Activated naive CD4-positive, alpha-beta T cell treated with anti-CD3 and anti-CD28 coated beads for 36 hours (primary cell): ENCODE data around the gene CPLANE1. TPM values are rescaled to one million over a fixed set of nuclear protein-coding genes. Genes with fewer than 3 reads are reported as not detected.
"Not testable (repeated sequence)": the region's sequence is repeated elsewhere in the genome, so short reads cannot be mapped to it uniquely, and the experiment has no call there.

Experiments
- CTCF ChIA-PET: fragments of 350-600 bp; sonication (Branson Sonifier 250); formaldehyde crosslinking; loops from one replicate; lab custom pipeline; 2021; ENCODE audit warnings: antibody characterized with exemption; lab: Charles Lee
- DNase-seq: peaks from one replicate; pipeline ENCODE4 v3.0.0-alpha.2; 2020
- H3K27ac Mint-ChIP-seq: one replicate; pipeline ENCODE4 v1.8.0; 2021; ENCODE audit warnings: mild to moderate bottlenecking, mixed read lengths
- H3K27me3 Mint-ChIP-seq: one replicate; pipeline ENCODE4 v1.8.0; 2021; ENCODE audit warnings: low read depth, mixed read lengths
- H3K36me3 Mint-ChIP-seq: one replicate; pipeline ENCODE4 v1.8.0; 2021; ENCODE audit warnings: low read depth, mixed read lengths
- H3K4me1 Mint-ChIP-seq: one replicate; pipeline ENCODE4 v1.8.0; 2021; ENCODE audit warnings: low read depth, mixed read lengths
- H3K4me3 Mint-ChIP-seq: one replicate; pipeline ENCODE4 v1.8.0; 2021; ENCODE audit warnings: mild to moderate bottlenecking, moderate library complexity, mixed read lengths
- H3K9me3 Mint-ChIP-seq: one replicate; pipeline ENCODE4 v1.8.0; 2021; ENCODE audit warnings: mixed read lengths
- intact Hi-C: fragments of 100-400 bp; cut with micrococcal nuclease; formaldehyde crosslinking; loops from one replicate; pipeline ENCODE4 v1.15.1; 2023
- total RNA-seq, 2 experiments: library from RNA; stranded (reverse); gene quantifications; one replicate each; pipeline ENCODE4 v1.2.3, GENCODE V29; 2021

Gene CPLANE1
- 1 to 10 TPM; 3.6 to 5.2 TPM for total RNA-seq

- H3K4me1 Mint-ChIP-seq = peaks cover 20% of the 10 kb centered on the region
- peak within 1 kb of the TSS; percentile 82 for H3K4me3 Mint-ChIP-seq
- H3K27ac Mint-ChIP-seq = no peak within 1 kb of the TSS
- intact Hi-C loops = loop anchor here (2.0 to 5.0 kb wide), 4 partner anchors 122 to 372 kb away; partner anchors contain the start of genes NIPBL, NUP155 and WDR70
- peak; percentile 60 for DNase-seq
- CTCF ChIA-PET = interaction anchor here (0.5 to 1.2 kb wide), 3 partner anchors 48 to 499 kb away, joined by 3 read pairs; no protein-coding TSS in a partner anchor
- H3K36me3 Mint-ChIP-seq = no peaks in the 10 kb centered on the region
- H3K27me3 Mint-ChIP-seq = no peaks in the 10 kb centered on the region
- H3K9me3 Mint-ChIP-seq = peaks cover 1% of the 10 kb centered on the region
These were observed at the start of gene CPLANE1 for GRCh38 chr5:37248970-37249814. Gene CPLANE1 (minus strand): TSS chr5:37249376. CDS start chr5:37247698, 1,678 bp downstream.

- H3K27me3 Mint-ChIP-seq, H3K9me3 Mint-ChIP-seq, CTCF ChIA-PET, H3K4me3 Mint-ChIP-seq, intact Hi-C loops, H3K27ac Mint-ChIP-seq, H3K4me1 Mint-ChIP-seq, DNase-seq: not testable (repeated sequence)
- H3K36me3 Mint-ChIP-seq = peaks cover 37% of the 10 kb centered on the region
These were observed 47.1 kb upstream of the CPLANE1 start for GRCh38 chr5:37296313-37296712.

- DNase-seq = no peak
- Mint-ChIP-seq H3K27me3 (peaks cover 4% of the 10 kb centered on the region), H3K9me3 (peaks cover 27% of the 10 kb centered on the region), H3K4me1 (no peaks in the 10 kb centered on the region), H3K4me3 (no peak overlapping the region), H3K36me3 (peaks cover 21% of the 10 kb centered on the region), H3K27ac (no peak overlapping the region)
- CTCF ChIA-PET = interaction anchor here (0.6 kb wide), 1 partner anchor 382 kb away, joined by 3 read pairs; no protein-coding TSS in a partner anchor
- intact Hi-C loops = no loop called here
These were observed 34.1 kb upstream of the CPLANE1 start for GRCh38 chr5:37283214-37283820.

DNA sequence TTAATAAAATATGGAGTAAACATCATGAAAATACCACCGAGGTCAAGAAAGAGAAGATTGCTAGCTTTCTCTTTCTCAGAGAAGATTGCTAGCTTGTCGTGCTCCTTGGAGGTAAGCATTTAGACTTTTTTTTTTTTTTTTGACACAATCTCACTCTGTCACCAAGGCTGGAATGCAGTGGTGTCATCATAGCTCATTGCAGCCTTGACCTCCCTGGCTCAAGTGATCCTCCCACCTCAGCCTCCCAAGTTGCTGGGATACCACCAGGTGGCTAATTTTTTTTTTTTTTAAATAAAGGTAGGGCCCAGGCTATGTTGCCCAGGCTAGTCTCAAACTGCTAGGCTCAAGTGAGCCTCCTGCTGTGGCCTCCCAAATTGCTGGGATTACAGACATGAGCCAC is 26.3 kb upstream of the CPLANE1 start:
- Mint-ChIP-seq H3K36me3 (peaks cover 1% of the 10 kb centered on the region), H3K27me3 (no peaks in the 10 kb centered on the region), H3K4me3 (no peak overlapping the region), H3K4me1 (no peaks in the 10 kb centered on the region), H3K27ac (no peak overlapping the region), H3K9me3 (peaks cover 10% of the 10 kb centered on the region)
- intact Hi-C loops = no loop called here
- CTCF ChIA-PET = no interaction called here
- DNase-seq = no peak

GRCh38 chr5:37272511-37272910 is 23.3 kb upstream of the CPLANE1 start:
- H3K27ac Mint-ChIP-seq = no peak overlapping the region
- no peaks in the 10 kb centered on the region for H3K27me3 Mint-ChIP-seq
- DNase-seq = no peak
- no peaks in the 10 kb centered on the region for H3K4me1 Mint-ChIP-seq
- no peaks in the 10 kb centered on the region for H3K36me3 Mint-ChIP-seq
- CTCF ChIA-PET = no interaction called here
- no peak overlapping the region for H3K4me3 Mint-ChIP-seq
- H3K9me3 Mint-ChIP-seq = peaks cover 8% of the 10 kb centered on the region
- intact Hi-C loops = no loop called here

GRCh38 chr5:37268100-37268499 is 18.9 kb upstream of the CPLANE1 start:
- H3K4me3 Mint-ChIP-seq, CTCF ChIA-PET, DNase-seq, H3K4me1 Mint-ChIP-seq, H3K36me3 Mint-ChIP-seq, intact Hi-C loops, H3K27ac Mint-ChIP-seq, H3K9me3 Mint-ChIP-seq, H3K27me3 Mint-ChIP-seq: not testable (repeated sequence)

DNA sequence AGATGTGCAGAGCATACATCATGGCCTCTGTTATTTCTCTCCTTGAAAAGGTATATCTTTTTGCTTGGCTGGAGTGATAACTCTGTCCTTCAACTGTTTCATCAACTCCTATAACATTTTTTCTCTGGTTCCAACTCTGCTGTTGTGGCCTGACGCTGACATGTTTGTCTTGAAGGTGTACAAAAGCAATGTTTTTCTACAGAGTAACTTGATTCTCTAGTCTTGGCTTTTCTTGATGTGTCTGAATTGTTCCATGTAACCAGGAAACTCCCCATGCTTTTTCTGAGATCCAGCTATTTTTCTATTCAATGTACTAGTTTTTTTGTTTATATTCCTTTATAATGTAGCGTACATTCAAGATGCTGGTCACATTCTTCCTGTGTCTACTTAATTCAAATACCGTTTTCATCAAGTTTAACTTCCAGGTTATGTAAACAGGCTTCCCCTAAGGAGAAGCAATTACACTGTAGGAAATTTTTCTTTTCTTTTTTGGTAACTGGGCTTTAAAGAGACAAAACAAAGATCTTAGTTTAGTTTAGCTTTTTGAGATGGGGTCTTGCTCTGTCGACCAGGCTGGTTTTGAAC is 6.7 kb upstream of the CPLANE1 start:
- no peak for DNase-seq
- peaks cover 11% of the 10 kb centered on the region for H3K9me3 Mint-ChIP-seq
- peaks cover 8% of the 10 kb centered on the region for H3K4me1 Mint-ChIP-seq
- H3K36me3 Mint-ChIP-seq = no peaks in the 10 kb centered on the region
- H3K27me3 Mint-ChIP-seq = no peaks in the 10 kb centered on the region
- H3K4me3 Mint-ChIP-seq = no peak overlapping the region
- intact Hi-C loops = no loop called here
- CTCF ChIA-PET = interaction anchor here (0.6 kb wide), 1 partner anchor 15 kb away, joined by 3 read pairs; no protein-coding TSS in a partner anchor
- no peak overlapping the region for H3K27ac Mint-ChIP-seq

DNA sequence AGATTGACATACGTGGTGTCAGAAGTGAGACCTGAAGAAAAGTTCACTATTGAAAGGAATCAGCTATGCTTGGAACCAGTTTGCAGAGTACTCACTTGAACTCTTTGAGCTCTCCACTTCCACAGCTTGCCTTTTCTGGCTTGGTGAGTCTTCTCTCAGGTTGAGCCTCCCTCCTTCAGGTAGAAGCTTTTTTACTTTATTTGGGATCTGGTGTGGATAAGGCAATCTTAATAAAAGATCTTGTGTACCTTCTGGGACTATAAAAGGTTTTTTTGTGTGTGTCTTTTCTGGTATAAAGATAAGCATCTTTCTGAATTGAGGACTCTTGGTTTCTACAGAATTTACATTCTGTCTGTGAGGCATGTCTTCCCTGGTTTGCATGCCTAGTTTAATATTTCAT is 5.4 kb upstream of the CPLANE1 start:
- Mint-ChIP-seq H3K4me3 (no peak overlapping the region), H3K9me3 (peaks cover 11% of the 10 kb centered on the region), H3K27ac (no peak overlapping the region), H3K4me1 (peaks cover 13% of the 10 kb centered on the region), H3K27me3 (no peaks in the 10 kb centered on the region), H3K36me3 (no peaks in the 10 kb centered on the region)
- CTCF ChIA-PET = interaction anchor here (0.6 kb wide), 1 partner anchor 53 kb away, joined by 4 read pairs; no protein-coding TSS in a partner anchor
- intact Hi-C loops = no loop called here
- DNase-seq = no peak

DNA sequence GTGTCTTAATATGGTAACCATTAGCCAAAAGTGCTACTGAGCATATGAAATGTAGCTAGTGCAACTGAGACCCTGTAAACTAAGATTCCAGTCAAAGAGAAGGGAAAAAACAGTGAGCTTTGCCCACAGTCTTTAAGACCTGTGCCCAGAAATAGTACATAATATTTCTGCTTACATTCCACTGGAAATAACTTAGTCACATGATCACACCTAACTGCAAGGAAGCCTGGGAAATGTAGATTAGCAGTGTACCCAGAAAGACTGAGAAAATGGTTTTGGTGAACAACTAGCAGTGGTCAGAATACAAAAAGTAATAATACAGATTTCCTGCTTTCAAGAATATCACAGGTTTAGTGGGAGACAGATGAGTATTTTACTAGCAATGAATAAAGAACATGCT is 2.5 kb upstream of the CPLANE1 start:
- DNase-seq = no peak
- H3K27ac Mint-ChIP-seq = peak overlapping the region; percentile 73
- CTCF ChIA-PET = no interaction called here
- H3K9me3 Mint-ChIP-seq = peaks cover 7% of the 10 kb centered on the region
- H3K27me3 Mint-ChIP-seq = no peaks in the 10 kb centered on the region
- H3K4me1 Mint-ChIP-seq = peaks cover 20% of the 10 kb centered on the region
- no peaks in the 10 kb centered on the region for H3K36me3 Mint-ChIP-seq
- intact Hi-C loops = loop anchor here (2.0 kb wide), 1 partner anchor 53 kb away; no protein-coding TSS in a partner anchor
- H3K4me3 Mint-ChIP-seq = no peak overlapping the region

- peaks cover 7% of the 10 kb centered on the region for H3K9me3 Mint-ChIP-seq
- CTCF ChIA-PET = no interaction called here
- no peak for DNase-seq
- H3K36me3 Mint-ChIP-seq = no peaks in the 10 kb centered on the region
- H3K27ac Mint-ChIP-seq = no peak overlapping the region
- no peaks in the 10 kb centered on the region for H3K27me3 Mint-ChIP-seq
- intact Hi-C loops = loop anchor here (2.0 to 5.0 kb wide), 4 partner anchors 121 to 372 kb away; partner anchors contain the start of genes NIPBL, NUP155 and WDR70
- H3K4me1 Mint-ChIP-seq = peaks cover 20% of the 10 kb centered on the region
- peak overlapping the region; percentile 82 for H3K4me3 Mint-ChIP-seq
These were observed 614 bp upstream of the CPLANE1 start for GRCh38 chr5:37249815-37250164.

DNA sequence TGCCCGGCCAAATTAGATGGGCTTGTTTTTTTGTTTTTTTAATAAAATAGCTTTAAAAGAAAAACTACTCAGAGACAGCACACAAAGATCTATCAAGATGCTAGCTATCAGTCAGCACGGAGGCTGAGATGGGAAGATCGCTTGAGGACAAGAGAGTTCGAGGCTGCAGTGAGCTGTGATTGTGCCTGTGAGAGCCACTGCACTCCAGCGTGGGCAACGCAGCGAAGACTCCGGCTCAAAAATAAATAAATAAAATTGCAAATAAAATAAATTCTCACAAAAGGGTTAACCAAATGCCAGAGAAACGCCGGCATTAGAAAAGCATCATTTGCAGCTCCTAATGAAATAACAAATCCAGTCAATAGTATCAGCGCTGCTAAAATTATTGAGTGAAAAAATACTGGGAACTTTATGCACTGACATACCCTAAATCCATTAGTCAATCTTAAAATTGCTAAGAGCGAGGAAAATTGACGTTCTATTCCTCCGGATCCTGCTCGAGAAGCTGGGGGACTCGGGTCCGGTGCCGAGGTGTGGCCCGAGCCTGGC is 681 bp downstream of the CPLANE1 start:
- intact Hi-C loops = loop anchor here (2.0 to 5.0 kb wide), 4 partner anchors 122 to 371 kb away; partner anchors contain the start of genes NIPBL, NUP155 and WDR70
- CTCF ChIA-PET = interaction anchor here (0.5 to 1.2 kb wide), 3 partner anchors 47 to 500 kb away, joined by 3 read pairs; no protein-coding TSS in a partner anchor
- Mint-ChIP-seq H3K9me3 (peaks cover under 1% of the 10 kb centered on the region), H3K4me1 (peaks cover 20% of the 10 kb centered on the region), H3K27ac (no peak overlapping the region), H3K36me3 (no peaks in the 10 kb centered on the region), H3K4me3 (peak overlapping the region; percentile 82), H3K27me3 (no peaks in the 10 kb centered on the region)
- DNase-seq = peak; percentile 13

DNA sequence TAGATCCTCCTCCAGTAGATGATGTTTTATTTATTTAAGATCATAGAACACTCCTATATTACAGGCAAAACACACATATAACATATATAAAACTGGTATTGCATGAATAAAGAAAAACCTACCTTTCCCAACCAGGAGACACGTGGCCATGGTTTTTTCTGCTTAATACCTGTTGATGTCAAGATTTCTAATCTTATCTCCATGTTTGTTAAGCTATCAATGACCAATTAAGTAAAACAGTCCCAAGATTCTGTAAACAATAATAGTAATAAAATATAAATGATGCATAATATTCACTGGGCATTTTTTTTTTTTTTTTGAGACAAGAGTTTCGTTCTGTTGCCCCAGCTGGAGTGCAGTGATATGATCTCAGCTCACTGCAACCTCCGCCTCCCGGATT is 1.7 kb downstream of the CPLANE1 start:
- H3K4me3 Mint-ChIP-seq = peak overlapping the region; percentile 82
- no peaks in the 10 kb centered on the region for H3K36me3 Mint-ChIP-seq
- no peak for DNase-seq
- no peak overlapping the region for H3K27ac Mint-ChIP-seq
- H3K4me1 Mint-ChIP-seq = peaks cover 20% of the 10 kb centered on the region
- no peaks in the 10 kb centered on the region for H3K9me3 Mint-ChIP-seq
- CTCF ChIA-PET = no interaction called here
- intact Hi-C loops = loop anchor here (5.0 kb wide), 1 partner anchor 370 kb away; the partner anchor contains the start of gene NIPBL
- no peaks in the 10 kb centered on the region for H3K27me3 Mint-ChIP-seq
